ENCODE data around the gene KRTAP12-2. TPM values are rescaled to one million over a fixed set of nuclear protein-coding genes. Genes with fewer than 3 reads are reported as not detected.

Gene KRTAP12-2
- total and polyA plus RNA-seq, 8 donors, result not detected

DNA sequence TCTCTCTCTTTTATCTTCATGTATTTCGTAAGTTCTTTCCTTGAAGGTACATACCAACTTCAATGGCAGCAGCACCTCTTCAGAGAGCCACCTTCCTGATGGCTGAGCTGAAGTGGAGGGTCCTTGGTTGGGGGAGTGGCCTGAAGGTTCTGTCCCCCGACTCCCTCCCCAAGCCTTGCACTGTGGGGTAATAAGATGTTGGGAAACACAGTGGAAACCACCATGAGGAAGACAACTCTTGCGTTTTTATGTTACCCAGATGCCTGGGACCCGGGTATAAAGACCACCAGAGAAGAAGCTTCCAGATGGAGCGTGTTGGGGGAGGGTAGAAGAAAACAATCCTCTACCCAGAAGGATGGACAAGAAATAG is 8.2 kb downstream of the KRTAP12-2 start:
- TF ChIP-seq, protein P1, sequence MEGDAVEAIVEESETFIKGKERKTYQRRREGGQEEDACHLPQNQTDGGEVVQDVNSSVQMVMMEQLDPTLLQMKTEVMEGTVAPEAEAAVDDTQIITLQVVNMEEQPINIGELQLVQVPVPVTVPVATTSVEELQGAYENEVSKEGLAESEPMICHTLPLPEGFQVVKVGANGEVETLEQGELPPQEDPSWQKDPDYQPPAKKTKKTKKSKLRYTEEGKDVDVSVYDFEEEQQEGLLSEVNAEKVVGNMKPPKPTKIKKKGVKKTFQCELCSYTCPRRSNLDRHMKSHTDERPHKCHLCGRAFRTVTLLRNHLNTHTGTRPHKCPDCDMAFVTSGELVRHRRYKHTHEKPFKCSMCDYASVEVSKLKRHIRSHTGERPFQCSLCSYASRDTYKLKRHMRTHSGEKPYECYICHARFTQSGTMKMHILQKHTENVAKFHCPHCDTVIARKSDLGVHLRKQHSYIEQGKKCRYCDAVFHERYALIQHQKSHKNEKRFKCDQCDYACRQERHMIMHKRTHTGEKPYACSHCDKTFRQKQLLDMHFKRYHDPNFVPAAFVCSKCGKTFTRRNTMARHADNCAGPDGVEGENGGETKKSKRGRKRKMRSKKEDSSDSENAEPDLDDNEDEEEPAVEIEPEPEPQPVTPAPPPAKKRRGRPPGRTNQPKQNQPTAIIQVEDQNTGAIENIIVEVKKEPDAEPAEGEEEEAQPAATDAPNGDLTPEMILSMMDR (IDR thresholded peaks at IDR 0.05), result no peak
- Histone ChIP-seq H3K4me1 (no peaks in the 10 kb centered on the region), H3K27ac (no peak overlapping the region), H3K4me3 (no peak overlapping the region), H3K27me3 (peaks cover 0 to 26% of the 10 kb centered on the region in 2 donors), H3K36me3 (no peaks in the 10 kb centered on the region), H3K9me3 (peaks cover 0 to 10% of the 10 kb centered on the region in 2 donors)
- no peak for DNase-seq
- intact Hi-C loops (cut with DNase I), result no loop called here
- no peak for ATAC-seq

DNA sequence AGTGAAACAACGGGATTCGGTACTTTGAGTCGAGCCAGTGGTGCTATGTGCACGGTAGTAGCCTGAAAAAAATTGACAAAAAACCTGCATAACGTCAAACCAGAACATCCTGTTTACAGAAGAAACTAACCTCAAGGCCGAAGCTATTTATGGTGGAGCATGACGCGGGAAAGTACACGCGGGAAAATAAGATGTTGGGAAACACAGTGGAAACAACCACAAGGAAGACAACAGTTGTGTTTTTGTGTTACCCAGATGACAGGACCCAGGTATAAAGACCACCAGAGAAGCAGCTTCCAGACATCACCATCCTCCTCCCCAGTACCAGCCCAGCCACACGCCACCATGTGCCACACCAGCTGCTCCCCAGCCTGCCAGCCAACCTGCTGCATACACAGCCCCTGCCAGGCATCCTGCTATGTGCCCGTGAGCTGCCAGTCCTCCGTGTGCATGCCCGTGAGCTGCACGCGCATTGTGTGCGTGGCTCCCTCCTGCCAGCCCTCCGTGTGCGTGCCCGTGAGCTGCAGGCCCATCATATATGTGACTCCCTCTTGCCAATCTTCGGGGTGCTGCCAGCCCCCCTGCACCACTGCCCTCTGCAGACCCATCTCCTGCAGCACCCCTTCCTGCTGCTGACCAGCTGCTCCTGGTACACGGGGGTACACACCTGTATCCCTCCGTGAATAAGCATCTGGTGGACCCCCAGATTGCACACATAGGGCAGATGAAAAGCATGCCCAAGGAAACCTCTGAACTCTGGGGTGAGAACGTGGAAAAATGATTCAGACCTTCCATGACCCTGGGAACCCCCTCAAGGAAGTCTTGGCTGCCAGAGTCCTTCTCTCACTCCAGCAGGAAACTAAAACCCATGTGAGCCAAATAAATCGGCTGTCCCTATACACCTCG is 8.8 kb downstream of the KRTAP12-2 start, which contains the start of gene KRTAP12-3:
Gene KRTAP12-3 (plus strand): TSS at position 298 of the 906 bp plus-strand sequence. CDS start 48 bp downstream, at position 346.
- Histone ChIP-seq H3K36me3 (no peaks in the 10 kb centered on the region), H3K9me3 (peaks cover 0 to 7% of the 10 kb centered on the region in 2 donors), H3K4me1 (no peaks in the 10 kb centered on the region), H3K4me3 (no peak within 1 kb of the TSS), H3K27ac (no peak within 1 kb of the TSS), H3K27me3 (peaks cover 0 to 32% of the 10 kb centered on the region in 2 donors)
- no peak for DNase-seq
- TF ChIP-seq, protein P1 (IDR thresholded peaks at IDR 0.05), result no peak
- intact Hi-C loops (cut with DNase I), result no loop called here
- no peak for ATAC-seq

- TF ChIP-seq, protein P1 (IDR thresholded peaks at IDR 0.05), result no peak
- H3K27ac ChIP-seq, result no peak overlapping the region
- H3K36me3 ChIP-seq, result no peaks in the 10 kb centered on the region
Observed at GRCh38 chr21:44656868-44657267, 9.9 kb downstream of the KRTAP12-2 start.

GRCh38 chr21:44654576-44655175 is 12.1 kb downstream of the KRTAP12-2 start, which contains the start of gene KRTAP12-4:
Gene KRTAP12-4, minus strand, starts transcription at chr21:44654659. Its CDS starts 45 bp downstream, at chr21:44654614.
- Histone ChIP-seq H3K27me3 (peaks cover 0 to 33% of the 10 kb centered on the region in 2 donors), H3K9me3 (peaks cover 0 to 7% of the 10 kb centered on the region in 2 donors), H3K4me1 (no peaks in the 10 kb centered on the region), H3K27ac (no peak within 1 kb of the TSS), H3K4me3 (no peak within 1 kb of the TSS), H3K36me3 (no peaks in the 10 kb centered on the region)
- DNase-seq (no peak), ATAC-seq (no peak)
- intact Hi-C loops (cut with DNase I), result no loop called here
- TF ChIP-seq, protein P1 (IDR thresholded peaks at IDR 0.05), result no peak

More at GRCh38 chr21:44656868-44657267, 9.9 kb downstream of the KRTAP12-2 start:
- no peak for ATAC-seq
- no peak overlapping the region for H3K4me3 ChIP-seq
- peaks cover 0 to 7% of the 10 kb centered on the region in 2 donors for H3K9me3 ChIP-seq
- no peak for DNase-seq
- no peaks in the 10 kb centered on the region for H3K4me1 ChIP-seq
- H3K27me3 ChIP-seq, result peaks cover 0 to 33% of the 10 kb centered on the region in 2 donors
- intact Hi-C loops (cut with DNase I), result no loop called here
